Skeletal muscle satellite cell (primary cell): ENCODE data around the gene SERPINA10.
"Not testable (repeated sequence)": the region's sequence is repeated elsewhere in the genome, so short reads cannot be mapped to it uniquely, and the experiment has no call there.

Source experiments
- H3K27me3 ChIP-seq: 2 replicates; pipeline ENCODE4 v1.7.0; 2013; ENCODE audit warnings: low read length; ENCODE audit not compliant: control insufficient read depth, insufficient read depth
- H3K36me3 ChIP-seq: 2 replicates; pipeline ENCODE4 v1.7.0; 2013; ENCODE audit warnings: mild to moderate bottlenecking, control low read depth, low read length; ENCODE audit not compliant: insufficient read depth
- H3K4me1 ChIP-seq: 2 replicates; pipeline ENCODE4 v1.7.0; 2013; ENCODE audit warnings: low read length; ENCODE audit not compliant: control insufficient read depth, insufficient read depth
- H3K4me2 ChIP-seq: 2 replicates; pipeline ENCODE4 v1.7.0; 2013; ENCODE audit warnings: mild to moderate bottlenecking, low read length
- H3K4me3 ChIP-seq: 2 replicates; pipeline ENCODE4 v1.7.0; 2013; ENCODE audit warnings: low read length
- H3K9ac ChIP-seq: 2 replicates; pipeline ENCODE4 v1.7.0; 2013; ENCODE audit warnings: mild to moderate bottlenecking, low read depth, low read length, moderate library complexity
- H3K9me3 ChIP-seq: replicated peaks from 2 replicates; pipeline ENCODE4 v1.7.0; 2013; ENCODE audit warnings: mild to moderate bottlenecking, control low read depth, low read length

Gene SERPINA10

GRCh38 chr14:94269156-94269555 is 23.9 kb downstream of the SERPINA10 start:
- no peak overlapping the region for H3K4me2 ChIP-seq

GRCh38 chr14:94268582-94268981 is 24.5 kb downstream of the SERPINA10 start:
- H3K4me3 ChIP-seq, H3K36me3 ChIP-seq, H3K27me3 ChIP-seq, H3K4me2 ChIP-seq, H3K9ac ChIP-seq, H3K4me1 ChIP-seq, H3K9me3 ChIP-seq: not testable (repeated sequence)

More at GRCh38 chr14:94269156-94269555, 23.9 kb downstream of the SERPINA10 start:
- no peaks in the 10 kb centered on the region for H3K9me3 ChIP-seq
- no peak overlapping the region for H3K4me3 ChIP-seq
- H3K36me3 ChIP-seq = no peaks in the 10 kb centered on the region
- no peaks in the 10 kb centered on the region for H3K4me1 ChIP-seq
- no peaks in the 10 kb centered on the region for H3K27me3 ChIP-seq
- H3K9ac ChIP-seq = no peak overlapping the region

GRCh38 chr14:94267352-94267751 is 25.7 kb downstream of the SERPINA10 start:
- Histone ChIP-seq H3K27me3 (no peaks in the 10 kb centered on the region), H3K36me3 (no peaks in the 10 kb centered on the region), H3K9ac (no peak overlapping the region), H3K4me2 (no peak overlapping the region), H3K4me1 (no peaks in the 10 kb centered on the region), H3K9me3 (no peaks in the 10 kb centered on the region), H3K4me3 (no peak overlapping the region)

- not testable (repeated sequence) for H3K9me3 ChIP-seq, H3K27me3 ChIP-seq, H3K9ac ChIP-seq, H3K36me3 ChIP-seq, H3K4me3 ChIP-seq, H3K4me2 ChIP-seq, H3K4me1 ChIP-seq
Observed at GRCh38 chr14:94264195-94264594, 28.9 kb downstream of the SERPINA10 start.

- Histone ChIP-seq H3K4me2 (no peak overlapping the region), H3K4me1 (no peaks in the 10 kb centered on the region), H3K27me3 (no peaks in the 10 kb centered on the region), H3K4me3 (no peak overlapping the region), H3K36me3 (no peaks in the 10 kb centered on the region), H3K9me3 (no peaks in the 10 kb centered on the region), H3K9ac (no peak overlapping the region)
Observed at GRCh38 chr14:94244182-94244581, 48.9 kb downstream of the SERPINA10 start.

GRCh38 chr14:94239406-94239805 is 53.7 kb downstream of the SERPINA10 start:
- H3K27me3 ChIP-seq = no peaks in the 10 kb centered on the region
- H3K4me3 ChIP-seq = no peak overlapping the region
- H3K36me3 ChIP-seq = no peaks in the 10 kb centered on the region
- no peak overlapping the region for H3K9ac ChIP-seq
- H3K4me2 ChIP-seq = no peak overlapping the region
- H3K4me1 ChIP-seq = no peaks in the 10 kb centered on the region
- H3K9me3 ChIP-seq = no peaks in the 10 kb centered on the region

- Histone ChIP-seq H3K4me2 (no peak overlapping the region), H3K27me3 (no peaks in the 10 kb centered on the region), H3K4me3 (no peak overlapping the region)
Observed at GRCh38 chr14:94237983-94238382, 55.1 kb downstream of the SERPINA10 start.

GRCh38 chr14:94237046-94237445 is 56.0 kb downstream of the SERPINA10 start:
- no peaks in the 10 kb centered on the region for H3K36me3 ChIP-seq
- no peaks in the 10 kb centered on the region for H3K4me1 ChIP-seq
- H3K9ac ChIP-seq = no peak overlapping the region
- H3K9me3 ChIP-seq = no peaks in the 10 kb centered on the region
- no peaks in the 10 kb centered on the region for H3K27me3 ChIP-seq
- H3K4me2 ChIP-seq = no peak overlapping the region
- H3K4me3 ChIP-seq = no peak overlapping the region

More at GRCh38 chr14:94237983-94238382, 55.1 kb downstream of the SERPINA10 start:
- Histone ChIP-seq H3K9me3 (no peaks in the 10 kb centered on the region), H3K9ac (no peak overlapping the region), H3K4me1 (no peaks in the 10 kb centered on the region), H3K36me3 (no peaks in the 10 kb centered on the region)
